ENCODE results near the gene PARD3.

The PARD3 gene

GRCh38 chr10:34570887-34571286 lies 244.2 kb downstream of the PARD3 start:
- no peak for DNase-seq

- DNase-seq: no peak
These were observed 247.3 kb downstream of the PARD3 start for GRCh38 chr10:34567659-34568253.

- peak; percentile 52 for DNase-seq
These were observed 249.2 kb downstream of the PARD3 start for GRCh38 chr10:34565934-34566333.

GRCh38 chr10:34558093-34558583 lies 257.0 kb downstream of the PARD3 start:
- DNase-seq: no peak

- no peak for DNase-seq
These were observed 257.9 kb downstream of the PARD3 start for GRCh38 chr10:34557173-34557572.

- DNase-seq: no peak
These were observed 259.4 kb downstream of the PARD3 start for GRCh38 chr10:34555653-34556052.

GRCh38 chr10:34553747-34554146 lies 261.3 kb downstream of the PARD3 start:
- DNase-seq: no peak

GRCh38 chr10:34551295-34551694 lies 263.8 kb downstream of the PARD3 start:
- no peak for DNase-seq

GRCh38 chr10:34549953-34550352 lies 265.1 kb downstream of the PARD3 start:
- DNase-seq: no peak

- no peak for DNase-seq
These were observed 266.1 kb downstream of the PARD3 start for GRCh38 chr10:34549001-34549400.

GRCh38 chr10:34548466-34548865 lies 266.6 kb downstream of the PARD3 start:
- DNase-seq: no peak

GRCh38 chr10:34547695-34548094 lies 267.4 kb downstream of the PARD3 start:
- no peak for DNase-seq

GRCh38 chr10:34547291-34547690 lies 267.8 kb downstream of the PARD3 start:
- peak; percentile 71 for DNase-seq

- no peak for DNase-seq
These were observed 270.7 kb downstream of the PARD3 start for GRCh38 chr10:34544400-34544799.

GRCh38 chr10:34543716-34544115 lies 271.4 kb downstream of the PARD3 start:
- DNase-seq: no peak

- no peak for DNase-seq
These were observed 274.6 kb downstream of the PARD3 start for GRCh38 chr10:34540492-34540891.

- peak; percentile 37 for DNase-seq
These were observed 275.4 kb downstream of the PARD3 start for GRCh38 chr10:34539533-34540315.

GRCh38 chr10:34538281-34538829 lies 276.7 kb downstream of the PARD3 start:
- no peak for DNase-seq

- no peak for DNase-seq
These were observed 277.4 kb downstream of the PARD3 start for GRCh38 chr10:34537629-34538231.

GRCh38 chr10:34535872-34536271 lies 279.2 kb downstream of the PARD3 start:
- DNase-seq: no peak

GRCh38 chr10:34530778-34531177 lies 284.3 kb downstream of the PARD3 start:
- DNase-seq: no peak

- DNase-seq: peak; percentile 94
These were observed 286.8 kb downstream of the PARD3 start for GRCh38 chr10:34528320-34528719.

Measured in fibroblast of skin of abdomen (primary cell).